Thoracic aorta (tissue), 2 donors: ENCODE measurements around the gene DGUOK. TPM values are rescaled to one million over a fixed set of nuclear protein-coding genes. Genes with fewer than 3 reads are reported as not detected.

Experiments used
- ATAC-seq: fragments of 150-250 bp; one replicate; pipeline ENCODE4 v1.8.0; 2017; ENCODE audit warnings: low read depth; ENCODE audit not compliant: insufficient number of reproducible peaks, low FRiP score
- DNase-seq: peaks from one replicate; pipeline ENCODE4 v3.0.0-alpha.2; 2020; ENCODE audit warnings: low spot score
- H3K27ac ChIP-seq, 2 donors: fragments of 200-600 bp; sonication (generic); 1 replicate in 1 of 2; 2 replicates in 1 of 2; pipeline ENCODE4 v1.5.1; 2016; ENCODE audit warnings: mild to moderate bottlenecking in 2 of 2, moderate library complexity in 2 of 2
- H3K27me3 ChIP-seq: fragments of 200-600 bp; sonication (generic); replicated peaks from 2 replicates; pipeline ENCODE4 v1.6.0; 2016; ENCODE audit warnings: mild to moderate bottlenecking; ENCODE audit not compliant: insufficient read depth
- H3K36me3 ChIP-seq: fragments of 200-600 bp; sonication (generic); one replicate; pipeline ENCODE4 v1.5.1; 2016
- H3K4me1 ChIP-seq, 2 donors: fragments of 200-600 bp; sonication (generic); 1 replicate in 1 of 2; 2 replicates in 1 of 2; pipeline versions ENCODE4 v1.5.1 to v1.6.0; 2016; ENCODE audit warnings: low read depth in 2 of 2, mild to moderate bottlenecking in 1 of 2; ENCODE audit not compliant: control insufficient read depth in 1 of 2
- H3K4me3 ChIP-seq: fragments of 200-600 bp; sonication (generic); 2 replicates; pipeline ENCODE4 v1.5.1; 2016; ENCODE audit warnings: mild to moderate bottlenecking
- H3K9me3 ChIP-seq: fragments of 200-600 bp; sonication (generic); 2 replicates; pipeline ENCODE4 v1.5.1; 2016
- CTCF ChIP-seq: fragments of 200-600 bp; sonication (generic); IDR thresholded peaks from one replicate; pipeline ENCODE4 v1.5.1; 2019; ENCODE audit warnings: antibody characterized with exemption
- total RNA-seq, 2 donors: library from RNA; depleted of rRNA; stranded (reverse); fragments of >200 nt; gene quantifications; one replicate each; pipeline versions ENCODE4 v1.1.0 to v1.2.3, GENCODE V29; 2016

Gene DGUOK
- total RNA-seq, 2 donors from 2014 or later, result 20.8 to 36.2 TPM

- H3K4me3 ChIP-seq, result peak overlapping the region; percentile 76
- no peak for ATAC-seq
- H3K9me3 ChIP-seq, result no peaks in the 10 kb centered on the region
- peak overlapping the region; percentile 85 to 93 for H3K27ac ChIP-seq
- no peaks in the 10 kb centered on the region for H3K27me3 ChIP-seq
- no peak for DNase-seq
- H3K36me3 ChIP-seq, result no peaks in the 10 kb centered on the region
- no peak for TF ChIP-seq CTCF
- H3K4me1 ChIP-seq, result peaks cover 15 to 71% of the 10 kb centered on the region in 2 donors
These were observed 32.8 kb upstream of the DGUOK start for GRCh38 chr2:73893764-73894474.

GRCh38 chr2:73894475-73894850, 32.2 kb upstream of the DGUOK start:
- no peak for TF ChIP-seq CTCF
- ATAC-seq (no peak), DNase-seq (no peak)
- no peaks in the 10 kb centered on the region for H3K36me3 ChIP-seq
- H3K4me3 ChIP-seq, result peak overlapping the region; percentile 76
- peak overlapping the region; percentile 85 to 93 for H3K27ac ChIP-seq
- no peaks in the 10 kb centered on the region for H3K27me3 ChIP-seq
- H3K9me3 ChIP-seq, result no peaks in the 10 kb centered on the region
- H3K4me1 ChIP-seq, result peaks cover 15 to 75% of the 10 kb centered on the region in 2 donors

- no peaks in the 10 kb centered on the region for H3K36me3 ChIP-seq
- H3K27me3 ChIP-seq, result no peaks in the 10 kb centered on the region
- peaks cover 15 to 80% of the 10 kb centered on the region in 2 donors for H3K4me1 ChIP-seq
- TF ChIP-seq CTCF, result no peak
- H3K4me3 ChIP-seq, result peak overlapping the region; percentile 76
- ATAC-seq (no peak), DNase-seq (no peak)
- no peaks in the 10 kb centered on the region for H3K9me3 ChIP-seq
- peak overlapping the region; percentile 85 to 93 for H3K27ac ChIP-seq
These were observed 31.8 kb upstream of the DGUOK start for GRCh38 chr2:73894877-73895276.

GRCh38 chr2:73895473-73895872, 31.2 kb upstream of the DGUOK start:
- H3K9me3 ChIP-seq, result no peaks in the 10 kb centered on the region
- peak overlapping the region; percentile 85 to 93 for H3K27ac ChIP-seq
- no peak for ATAC-seq

More at GRCh38 chr2:73895473-73895872, 31.2 kb upstream of the DGUOK start:
- no peak for DNase-seq
- Histone ChIP-seq H3K36me3 (no peaks in the 10 kb centered on the region), H3K4me3 (peak overlapping the region; percentile 76), H3K27me3 (no peaks in the 10 kb centered on the region), H3K4me1 (peaks cover 15 to 83% of the 10 kb centered on the region in 2 donors)
- TF ChIP-seq CTCF, result no peak
